GM21367 (cell line): ENCODE results near the gene AKAP6.

ENCODE experiments used
- ATAC-seq: cut with Tn5 transposase; IDR thresholded peaks from one replicate; pipeline ENCODE4 v1.9.1; 2021; ENCODE audit not compliant: unreplicated experiment

Gene AKAP6

DNA sequence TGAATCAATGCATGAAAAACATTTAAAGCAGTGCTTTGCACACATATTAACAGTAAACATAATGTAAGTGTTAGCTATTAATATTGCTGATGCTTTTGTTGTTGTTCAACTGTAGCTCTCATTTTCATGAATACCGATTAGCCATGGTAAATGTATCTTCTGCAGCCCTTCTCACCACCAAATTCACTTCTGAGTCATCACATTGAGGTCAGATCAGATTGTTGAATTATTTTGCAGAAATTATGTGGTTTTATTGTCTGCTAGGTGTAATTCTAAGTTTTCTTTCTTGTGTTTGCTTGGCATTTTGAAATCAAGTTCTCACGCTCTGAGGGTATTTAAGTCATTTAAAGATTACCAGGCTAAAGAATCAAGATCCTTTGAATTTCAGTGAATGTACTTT, 74.6 kb downstream of the AKAP6 start:
- ATAC-seq: no peak

DNA sequence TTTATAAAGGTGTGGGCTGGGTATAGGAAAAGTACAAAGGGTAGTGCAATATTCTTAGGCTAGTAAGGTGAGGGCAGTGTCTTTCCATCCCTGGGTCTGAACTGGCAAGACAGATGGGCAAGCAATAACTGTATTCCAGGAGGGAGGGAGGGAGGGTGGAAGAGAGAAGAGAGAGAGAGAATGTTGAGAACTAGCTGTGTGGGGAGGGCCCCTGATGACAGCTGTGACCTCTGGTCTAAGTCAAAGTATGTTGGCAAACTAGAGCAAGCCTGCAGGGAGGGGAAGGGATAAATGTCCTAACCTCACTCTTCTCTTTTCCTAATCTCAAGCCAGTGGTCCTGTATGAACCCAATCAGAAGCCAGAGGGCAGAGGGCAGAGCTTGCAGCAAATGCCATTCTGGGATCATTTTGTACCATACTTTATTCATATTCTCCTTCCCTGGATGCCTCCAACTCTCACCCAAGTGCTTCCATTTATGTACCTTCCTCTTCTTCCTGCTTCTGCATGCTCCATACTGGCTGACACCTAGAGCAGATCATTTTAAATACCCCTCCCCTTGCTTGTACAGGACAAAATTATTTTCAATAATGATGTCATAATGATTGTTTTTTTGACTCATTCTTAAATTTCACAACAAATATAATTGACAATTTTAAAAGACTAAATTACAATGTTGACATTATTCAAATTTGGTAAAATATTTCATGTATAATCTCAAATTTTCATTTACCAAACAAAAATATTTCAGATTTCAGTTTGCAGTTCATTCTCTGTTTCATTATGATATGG, 75.9 kb downstream of the AKAP6 start:
- no peak for ATAC-seq

DNA sequence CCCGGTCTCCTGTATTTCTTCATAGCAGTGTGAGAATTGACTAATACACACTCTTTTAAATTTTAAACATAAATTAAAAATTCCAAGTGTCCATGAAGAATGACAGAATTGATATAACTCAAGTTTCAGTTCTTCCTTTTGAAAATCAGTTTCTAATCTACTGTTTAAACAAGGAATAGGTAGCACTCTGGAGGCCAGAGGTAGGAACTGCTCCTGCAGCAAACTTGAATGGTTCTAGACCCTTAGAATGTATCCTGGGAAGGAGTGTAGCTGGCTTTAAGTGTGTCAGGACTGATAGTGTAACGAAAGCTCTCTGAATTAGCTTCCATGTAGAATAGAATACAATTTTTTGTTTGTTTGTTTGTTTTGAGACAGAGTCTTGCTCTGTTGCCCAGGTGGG, 76.8 kb downstream of the AKAP6 start:
- no peak for ATAC-seq

GRCh38 chr14:32407130-32407529, 78.0 kb downstream of the AKAP6 start:
- no peak for ATAC-seq

DNA sequence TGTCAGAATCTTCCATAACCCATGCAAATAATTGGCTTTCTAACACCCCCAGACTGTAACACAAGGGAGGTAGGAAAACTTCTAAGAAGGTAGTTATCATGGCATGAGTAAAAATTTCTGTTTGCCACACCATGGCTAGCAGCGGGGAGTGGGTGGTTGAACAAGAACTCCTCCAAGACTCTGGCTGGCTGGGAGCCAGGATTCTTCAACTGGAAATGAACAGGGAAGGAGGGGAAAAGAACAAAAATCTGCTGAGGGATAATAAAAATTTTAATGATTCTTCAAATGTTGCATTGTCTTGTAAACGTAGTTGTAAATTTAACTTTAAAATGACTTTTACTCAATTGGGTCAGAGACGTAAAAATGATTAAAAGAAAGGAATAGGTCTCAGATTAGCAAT, 78.9 kb downstream of the AKAP6 start:
- no peak for ATAC-seq

DNA sequence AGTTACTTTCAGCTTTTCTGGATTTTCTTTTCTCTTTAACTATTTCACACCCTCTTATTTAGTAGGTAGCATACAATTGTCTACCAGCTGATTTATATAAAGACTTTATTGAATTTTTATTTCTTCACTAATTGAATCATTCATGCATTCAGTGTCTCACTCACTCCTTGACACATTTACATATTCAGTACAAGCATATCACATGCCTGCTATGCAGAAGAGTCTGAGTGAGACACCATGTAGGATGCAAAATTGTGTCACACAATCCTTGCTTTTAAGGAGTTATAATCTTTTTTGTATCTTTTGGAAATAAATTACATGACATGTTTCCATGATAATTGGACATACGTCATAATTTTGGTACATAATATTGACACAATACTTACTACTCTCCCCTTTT, 83.0 kb downstream of the AKAP6 start:
- no peak for ATAC-seq

GRCh38 chr14:32412532-32412931, 83.4 kb downstream of the AKAP6 start:
- ATAC-seq: no peak

GRCh38 chr14:32413967-32414640, 85.0 kb downstream of the AKAP6 start:
- no peak for ATAC-seq

DNA sequence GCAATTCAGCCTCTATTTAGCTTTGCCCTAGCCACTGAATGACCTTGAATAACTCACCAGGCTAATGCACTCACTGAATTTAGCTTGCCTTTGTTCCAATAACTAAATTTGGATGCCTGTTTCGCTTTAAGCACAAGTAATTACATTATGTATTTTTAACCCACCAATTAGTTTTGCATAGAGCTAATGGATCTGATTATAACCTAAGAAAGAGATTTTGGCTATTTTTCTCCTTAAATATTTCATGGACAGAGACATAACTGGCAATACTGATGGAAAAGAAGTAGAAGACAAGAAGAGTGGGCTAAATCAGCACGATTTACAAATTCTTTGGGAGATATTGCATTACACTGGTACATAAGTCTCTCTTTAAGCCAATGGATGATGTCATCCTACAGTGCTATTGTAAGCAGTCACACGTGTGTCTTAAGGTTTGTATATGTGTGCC, 85.7 kb downstream of the AKAP6 start:
- no peak for ATAC-seq

- ATAC-seq: no peak
Measured at GRCh38 chr14:32417956-32418552, 89.0 kb downstream of the AKAP6 start.

DNA sequence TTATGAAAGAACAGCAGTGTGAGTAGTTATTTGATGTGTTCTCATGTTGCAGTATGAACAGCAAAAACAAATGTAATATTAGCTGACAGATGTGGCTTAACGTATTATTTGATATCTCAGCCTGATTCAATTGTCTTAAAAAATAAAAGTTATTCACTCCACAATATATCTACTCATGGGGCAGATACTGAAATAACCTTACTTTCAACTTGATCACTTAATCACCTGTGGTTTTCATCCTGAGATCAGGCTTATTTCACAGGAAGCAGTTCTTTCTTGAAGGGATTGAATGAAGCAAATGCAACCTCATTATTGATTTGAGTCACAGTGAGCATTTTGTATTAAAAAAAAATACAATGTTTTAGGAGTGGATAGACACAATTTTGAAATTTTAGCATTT, 90.3 kb downstream of the AKAP6 start:
- ATAC-seq: no peak

GRCh38 chr14:32421781-32422180, 92.7 kb downstream of the AKAP6 start:
- no peak for ATAC-seq

DNA sequence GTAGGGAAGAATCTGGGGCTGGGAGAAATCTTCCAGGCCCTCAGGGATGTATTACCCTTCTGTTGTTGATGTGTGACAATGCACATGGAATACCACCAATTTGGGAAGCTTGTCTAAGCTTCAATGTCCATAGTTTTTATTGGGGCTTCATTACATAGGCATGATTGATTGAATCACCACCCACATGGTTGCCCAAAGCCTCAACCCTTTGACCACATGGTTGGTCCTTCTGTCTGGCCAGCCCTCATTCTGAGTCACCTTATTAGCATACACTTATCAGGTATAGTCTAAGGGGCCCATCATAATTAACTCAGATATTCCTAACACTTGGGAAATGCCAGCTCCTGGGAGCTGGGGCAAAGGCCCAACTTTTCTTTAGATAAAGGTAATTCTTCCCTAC, 93.3 kb downstream of the AKAP6 start:
- ATAC-seq: no peak

DNA sequence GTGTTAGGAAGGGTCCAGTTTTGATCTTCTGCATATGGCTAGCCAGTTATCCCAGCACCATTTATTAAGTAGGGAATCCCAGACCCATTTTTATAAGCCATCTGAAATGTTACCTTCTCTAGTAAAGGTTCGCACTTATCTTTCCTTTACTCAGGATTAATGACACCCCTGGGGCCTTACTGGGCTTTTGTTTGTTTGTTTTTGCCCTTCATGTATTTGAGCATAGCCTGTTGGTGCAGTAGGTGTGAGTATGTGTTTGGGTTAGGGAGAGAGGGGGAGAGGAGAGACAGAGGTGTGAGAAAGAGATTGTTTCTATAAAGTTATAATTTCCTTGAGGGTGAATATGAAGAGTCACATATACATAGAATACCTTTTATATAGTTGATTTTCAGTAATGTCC, 96.9 kb downstream of the AKAP6 start:
- no peak for ATAC-seq

GRCh38 chr14:32426586-32427388, 97.7 kb downstream of the AKAP6 start:
- no peak for ATAC-seq

DNA sequence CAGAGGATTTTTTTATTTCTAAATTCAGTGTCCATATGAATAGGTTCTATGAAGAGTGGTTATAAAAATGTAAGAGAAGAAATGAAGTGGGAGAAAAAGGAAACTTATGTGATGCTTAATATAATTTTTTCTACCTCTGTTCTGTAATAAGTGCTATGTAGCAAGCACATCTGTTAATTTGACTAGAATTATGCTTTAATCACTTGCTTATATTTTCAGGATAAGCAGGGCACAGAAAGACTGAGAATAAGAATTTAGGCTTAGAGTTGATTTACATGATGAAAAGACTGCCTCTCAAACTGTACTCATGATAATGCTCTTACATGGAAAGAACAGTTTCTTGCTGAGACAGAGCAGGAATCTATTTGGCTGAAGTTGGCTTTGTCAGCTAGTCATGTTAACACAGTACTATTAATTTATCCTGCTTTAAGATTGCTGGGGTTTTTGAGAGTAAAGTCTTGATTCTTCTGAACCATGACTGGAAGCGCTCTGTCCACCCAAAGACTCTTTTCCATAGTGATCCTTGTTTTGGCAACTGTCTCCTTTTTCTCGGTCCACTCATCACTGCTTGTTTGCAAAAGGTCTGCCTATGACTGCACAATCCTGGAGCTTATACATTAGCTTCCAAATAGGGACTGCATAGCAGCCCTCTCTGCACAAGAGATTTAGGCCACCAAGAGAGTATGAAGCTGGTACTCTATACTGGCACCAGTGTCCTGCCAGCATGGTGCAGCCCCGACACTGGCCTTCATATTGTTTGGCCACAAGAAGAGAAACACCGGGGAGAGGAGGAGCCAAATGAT, 98.8 kb downstream of the AKAP6 start:
- ATAC-seq: no peak

DNA sequence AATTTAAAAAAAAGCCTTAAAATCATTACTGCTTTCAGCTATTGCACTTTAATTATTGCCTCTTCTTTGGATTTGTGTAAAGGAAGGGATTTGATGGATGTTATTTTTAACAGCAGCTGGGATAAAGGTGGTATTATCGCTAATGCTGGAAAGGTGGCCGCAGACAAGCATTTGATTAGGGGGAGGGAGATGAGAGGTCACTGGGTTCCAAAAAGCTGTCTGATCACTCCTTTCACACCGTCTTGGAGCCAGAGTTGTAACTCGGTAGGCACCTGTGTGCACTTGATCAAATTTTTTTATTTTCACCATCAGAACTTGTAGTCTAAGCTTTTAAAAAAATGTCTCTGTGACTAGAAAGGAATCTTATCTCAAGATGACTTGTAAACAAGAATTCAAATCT, 99.8 kb downstream of the AKAP6 start:
- ATAC-seq: no peak

DNA sequence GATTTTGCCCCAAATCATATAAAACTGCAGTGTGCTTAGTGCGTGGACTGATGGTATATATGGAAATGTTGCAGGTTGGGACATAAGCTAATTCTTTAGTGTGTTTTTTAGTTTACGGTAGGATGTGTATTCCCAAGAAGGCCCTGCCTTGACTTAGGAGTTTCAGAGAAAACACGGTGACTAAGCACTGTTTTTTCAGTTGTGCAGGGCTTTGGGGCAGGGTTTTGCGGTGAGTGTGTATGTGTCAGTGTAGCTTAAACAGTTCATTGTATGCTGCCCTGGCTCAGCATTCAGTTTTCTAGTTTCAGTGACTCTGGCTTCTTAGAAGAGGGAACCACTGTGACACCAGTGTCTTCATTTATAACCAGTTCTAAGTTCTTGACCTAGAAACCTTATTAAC, 101.2 kb downstream of the AKAP6 start:
- no peak for ATAC-seq

GRCh38 chr14:32432813-32433538, 103.9 kb downstream of the AKAP6 start:
- no peak for ATAC-seq

- ATAC-seq: no peak
Measured at GRCh38 chr14:32434180-32434579, 105.1 kb downstream of the AKAP6 start.
